ENCODE data around the gene DEFB124. TPM values are rescaled to one million over a fixed set of nuclear protein-coding genes. Genes with fewer than 3 reads are reported as not detected.
"Not testable (repeated sequence)": the region's sequence is repeated elsewhere in the genome, so short reads cannot be mapped to it uniquely, and the experiment has no call there.

The DEFB124 gene
- total RNA-seq, 2 experiments from 2014 or later = not detected

GRCh38 chr20:31474097-31474436 is 860 bp downstream of the DEFB124 start:
- H3K9me3 ChIP-seq (ENCODE audit: control insufficient read depth in 1 of 2, insufficient read depth in 1 of 2, low read length in 2 of 2) = peaks cover 0 to 17% of the 10 kb centered on the region in 2 experiments
- Mint-ChIP-seq H3K27me3 (peaks cover 59% of the 10 kb centered on the region), H3K4me1 (ENCODE audit: low read depth) (no peaks in the 10 kb centered on the region), H3K36me3 (ENCODE audit: low read depth) (no peaks in the 10 kb centered on the region), H3K27ac (no peak overlapping the region), H3K4me3 (no peak overlapping the region), H3K9me3 (no peaks in the 10 kb centered on the region)
- TF ChIP-seq, protein P1, sequence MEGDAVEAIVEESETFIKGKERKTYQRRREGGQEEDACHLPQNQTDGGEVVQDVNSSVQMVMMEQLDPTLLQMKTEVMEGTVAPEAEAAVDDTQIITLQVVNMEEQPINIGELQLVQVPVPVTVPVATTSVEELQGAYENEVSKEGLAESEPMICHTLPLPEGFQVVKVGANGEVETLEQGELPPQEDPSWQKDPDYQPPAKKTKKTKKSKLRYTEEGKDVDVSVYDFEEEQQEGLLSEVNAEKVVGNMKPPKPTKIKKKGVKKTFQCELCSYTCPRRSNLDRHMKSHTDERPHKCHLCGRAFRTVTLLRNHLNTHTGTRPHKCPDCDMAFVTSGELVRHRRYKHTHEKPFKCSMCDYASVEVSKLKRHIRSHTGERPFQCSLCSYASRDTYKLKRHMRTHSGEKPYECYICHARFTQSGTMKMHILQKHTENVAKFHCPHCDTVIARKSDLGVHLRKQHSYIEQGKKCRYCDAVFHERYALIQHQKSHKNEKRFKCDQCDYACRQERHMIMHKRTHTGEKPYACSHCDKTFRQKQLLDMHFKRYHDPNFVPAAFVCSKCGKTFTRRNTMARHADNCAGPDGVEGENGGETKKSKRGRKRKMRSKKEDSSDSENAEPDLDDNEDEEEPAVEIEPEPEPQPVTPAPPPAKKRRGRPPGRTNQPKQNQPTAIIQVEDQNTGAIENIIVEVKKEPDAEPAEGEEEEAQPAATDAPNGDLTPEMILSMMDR (IDR thresholded peaks at IDR 0.05) = no peak
- no peaks in the 10 kb centered on the region for H3K36me3 ChIP-seq (ENCODE audit: insufficient read depth, low read length)
- no peak for ATAC-seq (ENCODE audit: poor library complexity)
- H3K27me3 ChIP-seq (ENCODE audit: control insufficient read depth in 1 of 2, insufficient read depth in 2 of 2, low read length in 2 of 2) = peaks cover 22 to 35% of the 10 kb centered on the region in 2 experiments
- POLR2A ChIA-PET = no interaction called here
- no peak overlapping the region for H3K4me3 ChIP-seq (ENCODE audit: low read length)
- H3K4me1 ChIP-seq (ENCODE audit: insufficient read depth, low read length) = peaks cover 8% of the 10 kb centered on the region
- CTCF ChIA-PET = interaction anchor here (1.3 kb wide), 1 partner anchor 29 kb away, joined by 3 read pairs; no protein-coding TSS in a partner anchor
- intact Hi-C loops (cut with DNase I, micrococcal nuclease) = no loop called here
- H3K27ac ChIP-seq (ENCODE audit: low read depth in 1 of 2, low read length in 2 of 2) = no peak overlapping the region
- no peak for DNase-seq

DNA sequence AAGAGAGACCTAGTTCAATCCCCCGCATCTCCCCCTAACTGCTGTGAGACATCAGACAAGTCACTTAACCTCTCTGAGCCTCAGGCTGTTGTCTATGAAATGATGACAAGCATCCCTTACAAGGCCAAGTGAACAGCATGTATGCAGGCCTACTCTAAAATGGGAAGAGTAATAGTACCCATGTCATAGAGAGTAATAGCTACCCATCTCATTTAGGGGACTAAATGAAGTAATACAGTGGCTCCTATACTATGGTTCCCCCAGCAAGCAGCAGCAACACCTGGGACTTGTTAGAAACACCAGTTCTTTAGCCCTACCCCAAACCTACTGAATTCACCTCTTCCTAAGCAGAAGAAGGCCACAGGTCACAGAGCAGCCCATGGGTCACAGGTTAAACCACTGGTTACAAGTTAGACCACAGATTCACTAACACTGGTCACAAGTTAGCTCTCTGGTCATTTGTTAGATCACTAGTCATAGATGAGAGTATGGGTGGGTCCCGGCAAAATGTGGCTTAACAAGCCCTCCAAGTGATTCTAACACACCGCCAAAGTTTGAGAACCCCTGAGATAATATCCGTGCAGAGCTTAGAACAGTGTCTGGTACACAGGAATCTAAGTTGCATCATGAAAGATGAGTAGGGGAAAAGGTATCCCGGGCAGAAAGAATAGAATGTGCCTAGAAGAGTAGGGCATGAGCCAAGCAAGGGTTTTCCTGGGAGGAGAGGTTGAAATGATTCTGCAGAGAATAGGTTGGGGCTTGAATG is 1.4 kb downstream of the DEFB124 start:
- DNase-seq = no peak

GRCh38 chr20:31472395-31473330 is 2.3 kb downstream of the DEFB124 start:
- H3K36me3 Mint-ChIP-seq (ENCODE audit: low read depth) = no peaks in the 10 kb centered on the region
- H3K27me3 Mint-ChIP-seq = peaks cover 52% of the 10 kb centered on the region
- Histone ChIP-seq H3K36me3 (ENCODE audit: insufficient read depth, low read length) (no peaks in the 10 kb centered on the region), H3K4me1 (ENCODE audit: insufficient read depth, low read length) (peaks cover 8% of the 10 kb centered on the region), H3K27ac (ENCODE audit: low read depth in 1 of 2, low read length in 2 of 2) (no peak overlapping the region), H3K4me3 (ENCODE audit: low read length) (no peak overlapping the region), H3K9me3 (ENCODE audit: control insufficient read depth in 1 of 2, insufficient read depth in 1 of 2, low read length in 2 of 2) (peaks cover 0 to 17% of the 10 kb centered on the region in 2 experiments), H3K27me3 (ENCODE audit: control insufficient read depth in 1 of 2, insufficient read depth in 2 of 2, low read length in 2 of 2) (peaks cover 22 to 34% of the 10 kb centered on the region in 2 experiments)
- DNase-seq (no peak), ATAC-seq (ENCODE audit: poor library complexity) (no peak)
- no peaks in the 10 kb centered on the region for H3K9me3 Mint-ChIP-seq
- TF ChIP-seq, protein P1 (IDR thresholded peaks at IDR 0.05) = no peak
- no peak overlapping the region for H3K27ac Mint-ChIP-seq
- ChIA-PET CTCF (no interaction called here), POLR2A (no interaction called here)
- H3K4me1 Mint-ChIP-seq (ENCODE audit: low read depth) = no peaks in the 10 kb centered on the region
- H3K4me3 Mint-ChIP-seq = no peak overlapping the region
- intact Hi-C loops (cut with DNase I, micrococcal nuclease) = no loop called here

More for the DNA sequence above, 1.4 kb downstream of the DEFB124 start:
- Histone ChIP-seq H3K4me3 (ENCODE audit: low read length) (no peak overlapping the region), H3K27me3 (ENCODE audit: control insufficient read depth in 1 of 2, insufficient read depth in 2 of 2, low read length in 2 of 2) (peaks cover 22 to 35% of the 10 kb centered on the region in 2 experiments), H3K27ac (ENCODE audit: low read depth in 1 of 2, low read length in 2 of 2) (no peak overlapping the region), H3K9me3 (ENCODE audit: control insufficient read depth in 1 of 2, insufficient read depth in 1 of 2, low read length in 2 of 2) (peaks cover 0 to 17% of the 10 kb centered on the region in 2 experiments), H3K4me1 (ENCODE audit: insufficient read depth, low read length) (peaks cover 8% of the 10 kb centered on the region), H3K36me3 (ENCODE audit: insufficient read depth, low read length) (no peaks in the 10 kb centered on the region)
- ChIA-PET POLR2A (no interaction called here), CTCF (no interaction called here)
- Mint-ChIP-seq H3K4me1 (ENCODE audit: low read depth) (no peaks in the 10 kb centered on the region), H3K27ac (no peak overlapping the region), H3K27me3 (peaks cover 56% of the 10 kb centered on the region), H3K36me3 (ENCODE audit: low read depth) (no peaks in the 10 kb centered on the region), H3K9me3 (no peaks in the 10 kb centered on the region), H3K4me3 (no peak overlapping the region)
- no peak for ATAC-seq (ENCODE audit: poor library complexity)
- TF ChIP-seq, protein P1 (IDR thresholded peaks at IDR 0.05) = no peak
- intact Hi-C loops (cut with DNase I, micrococcal nuclease) = no loop called here

DNA sequence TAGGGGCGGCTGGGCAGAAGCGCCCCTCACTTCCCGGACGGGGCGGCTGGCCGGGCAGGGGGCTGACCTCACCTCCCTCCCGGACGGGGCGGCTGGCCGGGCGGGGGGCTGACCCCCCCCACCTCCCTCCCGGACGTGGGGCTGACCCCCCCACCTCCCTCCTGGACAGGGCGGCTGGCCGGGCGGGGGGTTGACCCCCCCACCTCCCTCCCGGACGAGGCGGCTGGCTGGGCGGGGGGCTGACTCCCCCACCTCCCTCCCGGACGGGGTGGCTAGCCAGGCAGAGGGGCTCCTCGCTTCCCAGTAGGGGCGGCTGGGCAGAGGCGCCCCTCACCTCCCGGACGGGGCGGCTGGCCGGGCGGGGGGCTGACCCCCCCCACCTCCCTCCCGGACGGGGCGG is 4.0 kb downstream of the DEFB124 start:
- H3K36me3 ChIP-seq (ENCODE audit: insufficient read depth, low read length); H3K4me1 Mint-ChIP-seq (ENCODE audit: low read depth); H3K4me3 Mint-ChIP-seq; ATAC-seq (ENCODE audit: poor library complexity); H3K27ac Mint-ChIP-seq; DNase-seq; H3K27ac ChIP-seq (ENCODE audit: low read depth in 1 of 2, low read length in 2 of 2); H3K9me3 Mint-ChIP-seq; H3K36me3 Mint-ChIP-seq (ENCODE audit: low read depth); intact Hi-C loops (cut with DNase I, micrococcal nuclease); POLR2A ChIA-PET; H3K4me3 ChIP-seq (ENCODE audit: low read length); CTCF ChIA-PET; H3K4me1 ChIP-seq (ENCODE audit: insufficient read depth, low read length): not testable (repeated sequence)
- H3K27me3 Mint-ChIP-seq = peaks cover 35% of the 10 kb centered on the region
- Histone ChIP-seq H3K9me3 (ENCODE audit: control insufficient read depth in 1 of 2, insufficient read depth in 1 of 2, low read length in 2 of 2) (peaks cover 0 to 12% of the 10 kb centered on the region in 2 experiments), H3K27me3 (ENCODE audit: control insufficient read depth in 1 of 2, insufficient read depth in 2 of 2, low read length in 2 of 2) (peaks cover 18 to 19% of the 10 kb centered on the region in 2 experiments)
